ENCODE results near the gene UNG.

DNA sequence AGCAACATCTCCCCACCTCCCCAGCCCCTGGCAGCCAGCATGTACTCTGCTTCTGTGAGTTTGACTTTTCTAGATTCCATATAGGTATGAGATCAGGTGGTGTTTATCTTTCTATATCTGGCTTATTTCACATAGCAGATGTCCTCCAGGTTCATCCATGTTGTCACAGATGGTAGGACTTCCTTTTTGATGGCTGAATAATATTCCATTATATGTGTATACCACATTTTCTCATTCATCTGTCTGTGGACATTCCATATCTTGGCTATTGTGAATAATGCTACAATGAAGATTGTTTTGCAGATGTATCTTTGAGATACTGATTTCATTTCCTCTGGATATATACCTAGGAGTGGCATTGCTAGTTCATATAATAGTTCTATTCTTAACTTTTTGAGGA, 22.5 kb upstream of the UNG start:
- TF ChIP-seq POLR2AphosphoS5 (IDR thresholded peaks at IDR 0.05; ENCODE audit: insufficient read depth in 1 of 2, low read depth in 1 of 2) = no peak
- no peak for TF ChIP-seq CTCF (IDR thresholded peaks at IDR 0.05)
- no peak for TF ChIP-seq POLR2A (IDR thresholded peaks at IDR 0.05)
